CD4-positive, alpha-beta T cell treated with Interleukin-2 at 100 ng/mL for 4 hours (primary cell): ENCODE results near the gene SERPINH1.

Experiments
- DNase-seq: peaks from one replicate; pipeline ENCODE4 v3.0.0-alpha.2; 2020; ENCODE audit warnings: low spot score

The SERPINH1 gene

DNA sequence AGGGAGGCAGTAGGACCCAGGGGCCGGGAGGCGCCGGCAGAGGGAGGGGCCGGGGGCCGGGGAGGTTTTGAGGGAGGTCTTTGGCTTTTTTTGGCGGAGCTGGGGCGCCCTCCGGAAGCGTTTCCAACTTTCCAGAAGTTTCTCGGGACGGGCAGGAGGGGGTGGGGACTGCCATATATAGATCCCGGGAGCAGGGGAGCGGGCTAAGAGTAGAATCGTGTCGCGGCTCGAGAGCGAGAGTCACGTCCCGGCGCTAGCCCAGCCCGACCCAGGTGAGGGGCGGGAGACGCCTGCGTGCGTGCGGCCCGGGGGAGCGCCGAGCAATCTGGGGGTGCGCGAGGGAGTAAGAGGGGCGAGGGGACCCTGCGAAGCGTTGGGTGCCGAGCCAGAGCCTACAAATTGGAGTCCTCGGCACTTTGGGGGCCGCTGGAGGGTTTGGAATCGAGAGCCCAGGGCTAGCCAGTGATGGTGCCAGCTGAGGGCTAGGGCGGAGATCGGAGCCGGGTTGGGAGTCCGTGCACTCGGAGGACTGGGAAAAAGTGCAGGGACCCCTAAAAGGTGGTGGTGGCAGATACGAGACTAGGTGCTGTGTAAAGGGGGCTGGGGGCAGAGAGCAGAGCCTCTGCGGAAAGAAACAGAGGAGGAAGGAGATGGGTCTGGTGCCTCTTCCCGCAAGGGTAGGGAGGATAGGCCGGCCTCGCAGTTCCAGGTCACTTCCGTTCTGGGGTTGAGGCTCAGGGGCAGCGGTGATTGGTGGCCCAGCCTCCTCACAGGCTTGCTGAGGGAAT lies at the start of gene SERPINH1:
Gene SERPINH1 (plus strand): TSS at position 206 of the 788 bp plus-strand sequence. CDS start 4,097 bp downstream, outside the sequence.
- DNase-seq: peak; percentile 57

DNA sequence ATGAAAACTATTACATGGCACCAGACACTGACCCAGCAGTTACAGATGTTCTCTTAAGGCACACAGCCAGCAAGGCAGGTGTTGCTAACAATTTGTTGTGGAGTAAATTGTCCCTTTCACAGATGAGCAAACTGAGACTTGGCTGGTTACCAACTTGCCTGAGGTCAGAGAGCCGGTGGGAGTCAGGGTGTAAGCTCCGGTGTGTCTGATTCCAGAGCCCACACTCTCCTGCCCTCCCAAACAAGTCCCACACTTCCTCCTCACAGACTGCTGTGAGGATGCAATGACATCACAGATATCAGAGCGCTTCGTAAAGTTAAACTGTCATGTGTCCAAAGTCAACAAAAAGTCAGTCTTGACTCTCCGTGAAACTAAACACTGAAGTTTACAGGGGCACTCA lies 48.8 kb upstream of the SERPINH1 start:
- DNase-seq: no peak

DNA sequence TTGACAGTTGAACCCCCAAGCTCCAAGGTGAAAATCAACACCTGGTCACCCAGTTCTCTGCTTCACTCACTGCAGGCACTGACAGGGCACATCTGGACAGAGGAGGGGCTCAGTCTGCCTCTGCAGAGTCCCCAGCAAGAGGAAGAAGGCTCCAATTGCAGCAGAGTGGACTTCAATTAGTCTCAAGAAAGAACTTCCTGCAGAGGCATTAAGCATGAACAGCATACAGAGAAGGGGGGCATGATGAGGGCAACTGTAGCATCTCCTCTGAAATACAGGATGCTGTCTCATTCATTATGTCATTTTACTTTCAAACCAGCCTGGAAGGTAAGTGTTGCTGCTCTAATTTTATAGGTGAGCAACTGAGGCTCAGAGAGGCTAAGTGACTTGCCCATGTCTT lies 47.5 kb upstream of the SERPINH1 start:
- no peak for DNase-seq

DNA sequence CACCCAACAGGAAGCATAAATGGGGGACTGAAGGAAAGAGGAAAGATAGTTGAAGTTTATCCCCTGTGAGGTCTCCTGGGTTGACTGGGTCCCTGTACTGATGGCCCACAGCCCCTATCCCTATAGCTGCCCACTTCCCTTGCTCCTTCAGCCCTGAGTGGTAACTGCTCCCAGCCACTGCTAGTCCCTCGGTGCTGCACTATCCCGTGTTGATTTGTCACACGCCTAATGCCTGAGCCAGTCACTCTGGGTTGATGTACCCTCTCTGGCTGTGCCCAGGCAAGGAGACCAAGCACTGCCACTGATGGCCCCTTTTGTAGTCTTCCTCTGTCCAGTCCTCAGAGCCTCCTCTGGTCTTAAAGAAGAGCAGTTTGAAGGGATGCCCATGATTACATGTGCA lies 45.9 kb upstream of the SERPINH1 start:
- no peak for DNase-seq

DNA sequence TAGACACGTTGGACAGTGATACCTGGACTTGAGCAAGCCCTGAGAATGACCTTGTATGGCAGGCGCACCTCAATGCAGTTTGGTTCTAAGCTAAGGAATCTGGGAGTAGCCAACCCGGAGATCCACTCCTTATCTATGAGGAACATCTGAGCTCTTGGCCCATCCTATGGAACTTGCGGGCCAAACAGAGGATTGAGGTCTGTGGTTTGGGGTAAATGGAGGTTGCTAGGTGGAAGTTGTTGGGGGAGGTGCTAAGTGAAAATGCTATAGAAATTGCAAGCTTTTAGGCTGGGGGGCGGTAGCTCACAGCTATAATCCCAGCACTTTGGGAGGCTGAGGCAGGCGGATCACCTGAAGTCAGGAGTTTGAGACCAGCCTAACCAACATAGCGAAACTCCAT lies 45.2 kb upstream of the SERPINH1 start:
- no peak for DNase-seq

DNA sequence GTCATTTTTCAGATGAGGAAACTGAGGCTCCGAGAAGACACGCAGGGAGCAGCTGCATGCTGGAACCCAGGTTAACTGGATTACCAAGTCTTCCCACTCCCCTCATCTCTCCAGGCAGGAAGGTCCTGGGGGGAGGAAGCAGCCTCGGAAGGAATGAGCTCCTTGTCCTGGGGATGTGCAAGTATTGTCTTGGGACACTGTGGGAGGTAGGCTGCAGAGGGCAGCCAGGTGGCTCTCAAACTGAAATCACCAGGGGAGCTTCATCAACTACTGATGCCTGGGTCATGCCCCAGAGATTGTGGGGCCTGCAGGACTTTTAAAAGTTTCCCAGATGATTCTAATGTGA lies 43.9 kb upstream of the SERPINH1 start:
- no peak for DNase-seq

DNA sequence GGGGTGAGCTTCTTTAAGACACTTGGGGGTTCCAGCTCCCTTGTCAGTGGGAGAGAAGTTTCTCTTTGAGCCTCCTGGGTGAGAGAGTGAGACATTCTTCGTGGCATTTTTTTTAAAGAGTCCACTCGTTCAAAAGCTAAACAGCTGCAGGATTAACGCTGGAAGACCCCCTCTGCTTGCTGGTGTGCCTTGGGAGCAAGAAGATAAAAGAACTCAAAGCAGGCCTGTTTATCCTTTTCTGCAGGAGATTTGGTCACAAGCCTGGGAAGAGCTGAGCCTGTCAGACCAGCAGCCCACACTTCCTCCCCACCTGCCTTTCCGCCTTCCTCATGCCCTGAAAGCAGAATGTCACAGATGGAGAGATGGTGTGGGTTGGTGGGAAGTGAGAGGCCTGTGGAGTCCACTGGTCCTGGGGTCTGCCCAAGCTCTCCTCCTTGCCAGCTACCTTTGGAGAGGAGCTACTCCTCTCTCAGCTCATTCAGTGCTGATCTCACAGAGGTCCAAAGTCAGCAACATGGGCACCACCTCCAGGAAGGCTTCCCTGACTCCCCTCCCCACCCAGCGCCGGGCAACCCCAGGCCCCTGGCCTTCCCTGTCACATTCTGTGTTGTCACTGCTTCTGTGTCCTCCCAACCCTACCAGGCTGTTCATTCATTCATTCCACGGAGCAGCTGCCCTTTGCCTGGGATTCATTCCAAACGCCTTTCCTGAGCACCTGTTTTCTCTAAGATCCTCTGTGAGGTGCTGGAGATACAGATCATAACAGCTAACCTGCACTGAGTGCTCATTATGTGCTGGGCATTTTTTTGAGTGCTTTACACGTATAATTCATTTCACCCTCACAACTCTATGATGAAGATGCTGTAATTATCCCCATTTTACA lies 43.0 kb upstream of the SERPINH1 start:
- no peak for DNase-seq

DNA sequence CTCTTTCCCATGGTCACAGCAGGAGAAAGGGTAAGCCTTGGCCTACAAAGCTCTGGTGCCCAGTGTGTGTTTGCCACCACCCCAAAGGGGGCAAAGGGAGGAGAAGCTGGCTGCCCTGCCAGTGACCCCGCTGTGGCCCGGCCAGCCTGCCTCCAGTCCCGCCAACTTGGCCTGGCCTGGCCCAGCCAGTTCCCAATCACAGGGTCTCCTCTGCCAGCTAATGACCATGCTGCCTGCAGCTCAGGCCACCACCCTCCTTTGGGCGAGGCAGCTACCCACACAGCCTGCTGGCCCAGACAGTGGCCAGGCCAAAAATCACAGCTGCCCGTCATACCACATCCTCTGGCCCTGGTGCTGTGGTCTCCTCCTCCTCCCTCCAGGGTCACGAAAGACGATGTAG lies 41.4 kb upstream of the SERPINH1 start:
- no peak for DNase-seq

DNA sequence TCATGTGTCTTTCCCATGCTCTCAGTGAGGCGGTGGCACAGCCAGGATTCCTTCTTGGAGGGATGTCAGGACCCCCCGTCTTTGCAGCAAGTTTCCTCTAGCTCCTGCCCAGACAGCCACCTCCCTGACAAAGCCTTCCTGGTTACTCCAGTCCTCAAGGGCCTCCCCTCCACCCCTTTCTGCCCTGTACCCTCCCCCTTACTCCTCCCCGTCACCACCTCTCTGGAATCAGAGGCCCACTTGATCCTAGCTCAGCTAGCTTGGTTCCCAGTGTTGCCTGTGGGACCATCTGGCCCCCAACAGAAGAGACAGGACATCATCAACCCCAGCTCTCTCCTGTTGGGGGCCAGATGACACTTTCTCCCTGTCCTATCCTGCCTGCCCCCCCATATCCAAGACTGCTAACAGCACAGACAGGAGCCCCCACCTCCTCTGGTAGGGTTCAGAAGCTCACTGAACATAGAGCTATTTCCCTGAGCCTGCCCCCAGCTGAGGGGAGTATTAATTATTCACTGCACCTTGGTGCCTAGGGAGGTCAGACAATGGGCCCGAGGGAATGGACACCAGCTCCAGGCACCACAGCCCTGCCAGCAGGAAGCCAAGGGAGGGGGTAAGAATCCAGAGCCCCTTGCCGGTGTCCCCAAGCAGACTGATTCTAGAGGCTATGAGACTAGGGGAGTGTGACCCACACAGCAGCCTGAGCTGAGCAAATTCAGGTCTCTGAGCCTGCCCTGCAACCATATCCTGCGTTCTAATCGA lies 39.6 kb upstream of the SERPINH1 start:
- DNase-seq: no peak

DNA sequence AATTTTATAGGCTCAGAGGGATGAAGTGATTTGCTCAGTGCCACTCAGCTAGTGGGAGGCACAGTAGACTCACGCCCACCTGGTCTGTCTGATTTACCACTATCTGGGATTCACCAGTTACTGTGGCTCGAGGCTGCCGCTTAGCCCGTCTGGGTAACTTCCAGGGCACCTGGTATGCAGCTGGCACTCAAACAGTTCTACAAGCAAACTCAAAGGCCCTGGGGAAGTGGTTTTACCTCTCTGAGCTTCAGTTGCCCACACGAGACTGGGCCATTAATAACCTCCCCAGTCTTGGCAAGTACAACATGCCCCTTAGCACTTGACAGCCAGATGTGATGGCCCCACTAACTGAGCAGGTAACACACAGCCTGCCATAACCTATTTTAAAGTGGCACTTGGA lies 38.9 kb upstream of the SERPINH1 start:
- no peak for DNase-seq

DNA sequence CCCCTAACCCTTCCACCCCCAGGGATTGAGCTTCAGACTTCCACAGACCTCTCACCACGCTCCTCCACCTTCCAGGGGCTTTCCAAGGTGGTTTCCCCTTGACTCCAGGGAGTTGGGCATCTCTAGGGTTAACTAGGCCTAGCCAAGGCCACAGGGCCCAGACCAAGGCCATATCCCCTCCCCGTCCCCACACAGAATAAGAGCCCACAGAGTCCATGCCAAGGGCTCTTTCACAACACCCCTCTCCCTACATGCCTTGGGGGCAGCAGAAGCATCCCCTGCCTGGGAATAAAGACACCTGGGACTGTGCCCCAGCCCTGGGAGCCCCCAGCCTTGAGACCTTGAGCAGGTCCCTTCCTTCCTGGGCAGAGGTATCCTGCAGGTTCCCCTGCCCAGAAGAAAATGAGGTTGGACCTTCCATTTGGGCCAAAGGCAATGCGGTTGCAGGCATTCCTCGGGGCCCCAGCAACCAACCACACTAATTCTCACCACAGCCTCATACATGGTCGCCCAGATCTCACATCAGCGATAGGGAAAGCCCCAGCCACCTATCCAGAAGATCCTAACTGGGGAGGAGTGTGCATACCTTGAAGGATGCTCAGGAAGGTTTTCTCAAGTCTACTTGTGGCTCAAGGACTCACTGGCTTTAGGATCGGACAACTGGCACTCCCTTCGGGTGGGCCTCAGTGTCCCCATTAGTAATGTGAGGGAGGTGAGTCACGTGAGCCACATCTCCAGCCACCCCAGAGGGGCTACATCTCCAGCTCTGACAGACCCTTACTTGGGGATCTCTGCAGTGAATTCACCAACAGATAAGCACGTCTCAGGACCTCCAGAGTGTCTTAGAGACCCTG lies 38.0 kb upstream of the SERPINH1 start:
- no peak for DNase-seq

DNA sequence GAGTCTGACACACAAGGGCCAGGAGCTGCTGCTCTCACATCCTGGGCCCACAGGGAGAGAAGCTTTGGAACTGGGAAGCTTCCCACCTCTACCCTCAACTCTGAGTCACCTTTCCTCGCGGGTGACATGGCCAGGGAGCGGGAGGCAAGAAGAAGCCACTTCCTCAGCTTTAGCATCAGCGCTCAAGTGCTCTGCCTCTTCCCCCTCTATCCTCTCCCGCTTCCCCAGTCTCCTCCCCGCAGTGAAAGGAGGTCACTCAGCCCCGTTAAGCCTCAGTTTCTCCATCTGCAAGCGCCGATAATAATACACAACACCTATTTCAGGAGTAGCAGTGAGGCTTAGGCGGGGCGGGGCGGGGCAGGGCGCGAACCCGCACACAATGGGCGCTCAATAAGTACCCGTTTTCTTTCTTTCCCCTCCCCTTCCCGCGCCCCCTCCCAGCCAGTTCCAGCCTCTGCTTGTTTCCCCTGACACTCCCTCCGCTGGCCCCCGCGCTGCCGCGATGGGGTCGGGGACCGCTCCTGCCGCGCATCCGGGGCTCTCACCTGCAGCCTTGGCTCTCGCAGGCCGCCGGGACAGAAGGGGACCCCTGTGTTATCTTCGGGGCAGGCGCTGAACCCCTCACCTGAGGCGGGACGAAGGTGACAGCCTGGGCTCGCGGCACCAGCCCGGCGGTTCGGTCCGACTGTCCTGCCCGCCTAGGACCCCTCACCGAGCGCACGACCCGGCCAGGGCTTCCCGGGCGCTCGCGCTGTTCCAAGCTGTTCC lies 37.2 kb upstream of the SERPINH1 start:
- peak; percentile 24 for DNase-seq

DNA sequence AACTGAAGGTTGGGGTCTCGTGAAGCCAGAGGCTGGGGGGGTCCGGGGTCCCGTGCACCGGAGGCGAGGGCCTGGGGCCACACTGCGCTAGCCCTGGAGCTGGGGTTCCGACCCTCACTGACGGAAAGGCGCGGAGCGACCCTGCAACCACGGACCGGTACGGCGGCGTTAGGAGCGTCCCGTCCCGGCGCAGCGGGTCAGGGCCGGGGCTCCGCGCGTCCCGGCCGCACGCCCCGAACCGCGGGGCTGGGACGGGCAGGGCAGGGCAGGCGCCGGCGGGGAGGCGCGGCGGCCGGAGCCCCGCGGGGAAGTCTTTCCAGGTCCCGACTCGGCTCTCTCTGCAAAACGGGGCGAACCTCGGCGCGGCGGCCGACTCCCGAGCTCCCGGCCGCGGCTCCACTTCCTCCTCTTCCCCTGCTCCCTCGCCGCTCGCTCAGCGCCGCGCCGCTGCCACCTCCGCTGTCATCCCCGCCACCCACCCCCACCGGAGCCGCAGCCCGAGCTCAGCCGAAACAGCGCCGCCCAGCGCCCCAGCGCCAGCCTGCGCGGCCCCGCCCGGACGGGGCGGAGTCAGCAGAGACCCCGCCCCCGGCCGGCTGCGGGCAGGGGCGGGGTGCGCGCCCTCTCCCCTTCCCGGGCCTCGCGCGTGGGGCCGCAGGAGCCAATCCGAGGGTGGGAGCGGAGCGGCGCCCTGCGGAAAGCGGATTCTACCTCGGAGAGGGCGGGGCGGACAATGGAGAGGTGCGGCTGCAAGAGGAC lies 36.4 kb upstream of the SERPINH1 start, which contains the start of gene GDPD5:
Gene GDPD5 (minus strand): TSS at position 509 of the 759 bp plus-strand sequence. CDS start 48,206 bp downstream, outside the sequence.
- DNase-seq: peak; percentile 87

DNA sequence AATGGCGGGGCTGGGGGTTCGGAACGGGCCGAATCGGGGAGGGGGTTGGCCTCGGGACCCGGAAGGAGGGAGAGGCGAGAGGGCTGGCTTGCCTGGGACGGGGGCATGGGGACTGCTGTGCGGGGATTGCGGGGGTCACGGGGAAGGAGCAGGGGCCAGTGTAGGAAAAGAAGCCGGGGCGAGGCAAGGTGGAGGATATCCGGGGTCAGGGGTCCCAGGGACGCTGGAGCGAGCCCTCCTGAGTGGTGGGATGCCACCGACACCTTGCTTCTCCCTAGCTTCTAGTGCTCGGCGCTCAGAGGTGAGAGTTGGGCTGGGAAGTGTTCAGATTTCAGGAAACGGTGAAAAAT lies 35.9 kb upstream of the SERPINH1 start:
- DNase-seq: no peak

DNA sequence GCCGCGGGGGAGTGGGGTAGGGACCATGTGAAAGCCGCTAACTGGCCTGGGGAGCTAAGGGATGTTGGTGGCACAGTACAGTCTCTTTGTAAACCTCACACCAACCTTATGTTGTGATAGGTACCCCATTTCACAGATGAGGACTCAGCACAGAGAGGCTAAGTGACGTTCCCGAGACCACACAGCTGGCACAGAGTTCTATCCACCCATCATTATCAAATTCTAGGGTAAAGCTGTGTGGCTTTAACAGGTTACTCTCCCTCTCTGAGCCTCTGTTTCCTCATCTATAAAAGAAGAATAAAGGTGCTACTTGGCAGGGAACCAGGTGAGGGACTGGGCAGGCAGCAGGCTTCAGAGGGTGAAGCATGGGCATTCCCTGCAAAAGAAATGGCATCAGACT lies 34.9 kb upstream of the SERPINH1 start:
- DNase-seq: no peak

DNA sequence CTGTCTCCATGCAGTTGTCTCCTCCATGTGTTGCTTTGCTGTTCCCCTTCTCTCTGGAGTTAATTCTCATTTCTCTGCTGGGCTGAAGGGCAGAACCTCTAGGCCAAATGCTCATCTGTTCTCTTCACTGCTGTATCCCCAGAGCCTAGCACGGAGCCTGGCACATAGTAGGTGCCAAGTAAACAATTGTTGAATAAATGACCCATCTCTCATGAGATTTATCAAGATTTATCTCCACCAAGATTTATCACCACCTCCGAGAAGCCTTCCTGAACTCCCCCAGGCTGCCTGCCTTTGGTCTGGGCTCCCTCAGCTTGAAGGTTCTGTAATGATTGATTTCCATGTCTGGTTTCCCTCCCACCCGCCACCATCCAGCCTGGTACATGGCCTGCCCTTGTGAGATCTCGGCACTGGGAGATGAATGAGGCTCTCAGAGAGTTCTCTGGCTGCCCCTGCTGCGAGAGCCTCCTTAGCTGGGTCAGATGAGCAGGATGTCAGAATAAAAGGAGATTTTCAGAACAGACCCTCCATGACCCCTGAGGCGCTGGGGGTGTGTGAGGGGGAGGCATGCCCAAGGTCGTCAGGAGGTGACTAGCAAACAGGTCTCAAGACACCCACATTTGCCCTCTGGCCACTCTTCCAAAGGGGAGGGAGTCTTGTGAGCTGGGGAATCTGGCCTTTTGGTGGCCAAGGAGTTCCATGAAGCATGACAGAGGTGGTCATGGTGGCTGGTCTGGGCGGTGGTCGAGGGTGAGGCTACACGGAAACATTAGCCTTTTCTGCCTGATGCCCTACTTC lies 33.9 kb upstream of the SERPINH1 start:
- DNase-seq: no peak

DNA sequence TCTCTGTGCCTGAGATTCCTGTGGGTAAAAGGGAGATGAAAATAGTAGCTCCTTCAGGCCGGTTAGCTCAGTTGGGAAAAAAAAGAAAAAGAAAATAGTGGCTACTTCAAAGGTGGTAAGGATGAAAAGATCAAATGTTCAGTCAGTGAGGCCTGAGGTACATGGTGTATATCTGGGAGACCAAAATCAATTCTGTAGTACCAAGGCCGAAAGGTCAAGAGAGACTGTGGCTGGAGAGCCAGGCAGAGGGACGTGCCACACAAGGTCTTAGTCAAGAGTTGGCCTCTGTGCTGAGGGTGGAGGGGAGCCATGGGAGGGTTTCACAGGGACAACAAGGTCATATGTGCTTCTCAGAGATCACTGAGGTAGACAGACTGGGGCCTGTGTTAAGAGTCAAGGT lies 31.5 kb upstream of the SERPINH1 start:
- DNase-seq: no peak

DNA sequence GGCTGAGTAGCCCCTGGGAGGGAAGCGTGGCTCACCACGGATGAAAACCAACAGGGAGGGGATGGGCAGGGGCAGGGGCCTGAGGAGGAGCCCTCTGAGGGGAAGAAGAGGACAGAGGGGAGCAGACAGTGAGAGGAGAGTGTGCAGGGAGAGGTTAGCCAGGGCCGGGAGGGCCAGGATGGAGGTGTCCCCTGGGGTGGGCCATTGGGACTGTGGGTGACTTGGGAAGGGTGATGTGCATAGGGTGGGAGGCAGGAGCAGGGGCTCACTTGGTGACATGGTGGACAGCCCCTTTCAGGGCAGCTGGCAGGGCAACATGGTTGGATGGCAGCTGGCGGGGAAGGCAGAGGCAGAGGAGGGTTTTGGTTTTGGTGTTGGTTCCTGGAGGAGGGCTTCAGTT lies 30.7 kb upstream of the SERPINH1 start:
- DNase-seq: no peak
